Transverse colon (tissue), 3 donors: Measurements from ENCODE around the gene SLC16A1.

Source experiments
- CTCF ChIP-seq, 5 experiments: fragments of 200-600 bp in 3 of 5; fragments of 450-650 bp in 2 of 5; sonication (generic) in 3 of 5; IDR thresholded peaks; 1 replicate in 2 of 5; 2 replicates in 3 of 5; pipeline ENCODE4 v1.5.1; 2016 to 2017; ENCODE audit warnings: antibody characterized with exemption in 5 of 5, inconsistent platforms in 3 of 5, mild to moderate bottlenecking in 2 of 5, moderate library complexity in 1 of 5
- POLR2A ChIP-seq: fragments of 450-650 bp; IDR thresholded peaks from one replicate; pipeline ENCODE4 v1.6.1; 2016; ENCODE audit warnings: antibody characterized with exemption, mild to moderate bottlenecking, moderate library complexity

- no peak for TF ChIP-seq CTCF (IDR thresholded peaks at IDR 0.05)
- TF ChIP-seq POLR2A = no peak
These were observed 1.9 kb downstream of the SLC16A1 start for GRCh38 chr1:112954017-112954650.
